ENCODE data around the gene THSD7A.

Gene THSD7A

DNA sequence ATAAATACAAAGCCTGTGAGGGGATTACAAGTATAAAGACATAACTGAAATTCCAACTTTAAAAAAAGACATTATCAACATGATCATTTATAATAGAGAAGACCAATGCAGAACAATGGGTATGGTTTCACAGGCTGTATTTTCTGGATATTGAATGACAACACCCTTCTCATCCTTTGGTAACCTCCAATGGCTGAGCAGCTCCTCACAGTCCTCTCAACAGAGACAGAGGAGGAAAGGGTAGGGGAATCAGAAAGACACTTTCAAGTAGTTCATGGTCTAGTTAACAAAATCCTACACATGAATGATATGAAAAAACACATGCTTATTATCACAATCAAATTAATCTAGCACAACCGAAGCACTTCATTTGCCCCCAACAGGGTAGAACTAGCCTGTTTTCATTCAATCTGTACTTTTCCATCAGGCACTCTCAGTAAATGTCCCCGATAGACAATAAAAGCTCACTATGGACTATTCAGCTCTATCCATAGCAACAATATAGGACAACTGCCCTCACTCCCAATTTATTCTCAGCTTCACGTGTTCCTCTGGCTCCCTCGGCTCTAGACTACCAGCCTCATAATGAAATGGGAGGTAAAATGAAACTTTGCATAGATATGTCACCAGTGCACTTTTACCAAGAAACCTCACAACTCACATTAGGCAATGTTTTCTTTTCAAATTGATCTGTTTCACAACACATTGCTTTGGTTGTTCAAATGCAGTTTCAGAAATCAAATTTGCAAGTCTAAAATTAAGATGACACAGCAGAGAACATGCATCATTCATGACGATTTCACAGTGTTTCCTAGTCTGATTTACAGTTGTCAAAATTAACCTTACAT is 211.4 kb downstream of the THSD7A start:
- no peak for DNase-seq (ENCODE audit: low read depth)
- TF ChIP-seq, protein P1, sequence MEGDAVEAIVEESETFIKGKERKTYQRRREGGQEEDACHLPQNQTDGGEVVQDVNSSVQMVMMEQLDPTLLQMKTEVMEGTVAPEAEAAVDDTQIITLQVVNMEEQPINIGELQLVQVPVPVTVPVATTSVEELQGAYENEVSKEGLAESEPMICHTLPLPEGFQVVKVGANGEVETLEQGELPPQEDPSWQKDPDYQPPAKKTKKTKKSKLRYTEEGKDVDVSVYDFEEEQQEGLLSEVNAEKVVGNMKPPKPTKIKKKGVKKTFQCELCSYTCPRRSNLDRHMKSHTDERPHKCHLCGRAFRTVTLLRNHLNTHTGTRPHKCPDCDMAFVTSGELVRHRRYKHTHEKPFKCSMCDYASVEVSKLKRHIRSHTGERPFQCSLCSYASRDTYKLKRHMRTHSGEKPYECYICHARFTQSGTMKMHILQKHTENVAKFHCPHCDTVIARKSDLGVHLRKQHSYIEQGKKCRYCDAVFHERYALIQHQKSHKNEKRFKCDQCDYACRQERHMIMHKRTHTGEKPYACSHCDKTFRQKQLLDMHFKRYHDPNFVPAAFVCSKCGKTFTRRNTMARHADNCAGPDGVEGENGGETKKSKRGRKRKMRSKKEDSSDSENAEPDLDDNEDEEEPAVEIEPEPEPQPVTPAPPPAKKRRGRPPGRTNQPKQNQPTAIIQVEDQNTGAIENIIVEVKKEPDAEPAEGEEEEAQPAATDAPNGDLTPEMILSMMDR (IDR thresholded peaks at IDR 0.05; ENCODE audit: insufficient read depth, low read depth, low read length, missing control alignments): no peak
- no peak overlapping the region for H3K4me3 ChIP-seq (ENCODE audit: low read depth, low read length)

DNA sequence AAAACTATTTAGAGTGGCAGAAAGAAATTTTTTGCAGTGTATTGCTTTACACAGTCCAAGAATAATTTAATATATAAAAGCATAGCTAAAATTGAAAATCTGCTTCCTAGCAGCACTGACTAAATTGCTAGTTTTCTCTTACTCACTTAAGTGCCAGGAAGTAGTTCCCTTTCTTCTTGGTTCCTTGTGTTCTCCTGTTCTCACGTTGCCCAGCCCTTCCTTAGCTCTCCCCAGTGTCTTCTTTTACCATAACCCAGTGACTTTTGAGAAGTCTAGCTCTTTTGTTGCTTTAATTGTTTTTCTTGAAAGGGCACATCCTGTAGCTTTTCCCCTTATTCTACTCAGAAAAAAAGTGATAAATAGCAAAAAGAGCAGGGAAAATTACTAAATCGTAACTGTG is 215.5 kb downstream of the THSD7A start:
- no peak for DNase-seq (ENCODE audit: low read depth)
- TF ChIP-seq, protein P1 (IDR thresholded peaks at IDR 0.05; ENCODE audit: insufficient read depth, low read depth, low read length, missing control alignments): no peak
- H3K4me3 ChIP-seq (ENCODE audit: low read depth, low read length): no peak overlapping the region

DNA sequence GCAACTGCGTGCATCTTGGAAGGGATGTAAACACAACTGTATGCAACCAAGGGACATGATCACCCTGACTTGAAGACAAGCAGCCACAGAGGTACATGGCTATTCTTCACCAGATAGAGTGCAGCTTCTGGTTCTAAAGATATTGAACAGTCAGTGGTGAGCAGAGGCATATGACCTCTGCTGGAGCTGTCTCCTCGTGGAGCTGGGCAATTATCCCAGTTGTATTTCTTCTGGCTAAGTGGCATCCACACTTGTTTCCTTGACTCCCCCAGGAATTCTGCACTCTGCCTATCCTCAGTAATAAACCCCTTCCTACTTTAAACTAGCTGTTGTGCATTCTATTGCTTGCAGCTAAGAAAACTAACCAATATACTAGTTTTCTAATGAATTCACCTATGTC is 216.8 kb downstream of the THSD7A start:
- no peak overlapping the region for H3K4me3 ChIP-seq (ENCODE audit: low read depth, low read length)
- DNase-seq (ENCODE audit: low read depth): no peak
- TF ChIP-seq, protein P1 (IDR thresholded peaks at IDR 0.05; ENCODE audit: insufficient read depth, low read depth, low read length, missing control alignments): no peak

DNA sequence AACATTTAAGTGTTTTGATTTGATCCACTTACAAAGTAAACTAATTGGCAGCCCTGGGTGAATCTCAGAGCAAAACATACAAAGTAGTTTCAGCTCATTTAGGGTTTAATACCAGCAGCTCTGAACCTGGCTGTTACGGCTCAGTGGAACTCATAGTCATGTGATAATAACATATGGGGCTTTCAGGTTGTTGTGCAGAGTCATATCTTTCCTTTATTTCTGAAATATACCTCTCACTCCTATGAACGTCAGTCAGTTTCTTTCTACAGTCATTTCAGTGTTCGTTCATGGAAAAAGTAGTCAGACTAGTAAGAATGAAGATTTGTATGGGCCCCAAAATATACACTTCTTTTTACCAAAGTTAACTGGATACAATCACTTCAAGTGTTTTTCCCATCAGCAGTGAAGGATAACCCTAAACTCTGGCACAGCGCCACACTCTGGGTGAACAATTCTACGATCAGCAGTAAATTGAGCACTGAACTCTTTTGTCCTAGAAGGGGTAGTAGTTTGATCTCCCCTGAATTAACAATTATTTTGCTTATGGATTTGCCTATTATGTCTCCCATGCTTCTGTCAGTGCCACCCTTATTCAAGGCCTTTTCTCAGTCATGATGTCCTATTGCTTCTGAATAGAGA is 218.6 kb downstream of the THSD7A start:
- H3K4me3 ChIP-seq (ENCODE audit: low read depth, low read length): no peak overlapping the region
- TF ChIP-seq, protein P1 (IDR thresholded peaks at IDR 0.05; ENCODE audit: insufficient read depth, low read depth, low read length, missing control alignments): no peak
- DNase-seq (ENCODE audit: low read depth): peak; percentile 77

DNA sequence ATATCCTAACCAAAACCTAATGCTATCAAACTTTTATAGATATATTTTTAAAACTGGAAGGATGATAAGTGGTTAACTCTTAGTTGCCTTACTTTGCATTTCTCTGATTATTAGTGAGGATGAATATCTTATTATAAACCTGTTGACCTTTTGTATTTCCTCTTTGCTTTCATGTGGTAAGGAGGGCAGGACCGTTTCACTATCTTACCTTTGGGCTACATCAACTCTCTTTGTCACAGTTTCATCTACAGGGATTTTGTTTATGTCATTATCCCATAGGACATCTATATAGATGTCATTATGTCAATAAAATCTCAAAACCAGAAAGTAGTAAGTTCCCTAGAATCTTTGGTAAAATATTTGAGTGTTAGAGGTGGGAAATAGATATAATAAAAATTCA is 219.3 kb downstream of the THSD7A start:
- H3K4me3 ChIP-seq (ENCODE audit: low read depth, low read length): no peak overlapping the region
- peak; percentile 37 for DNase-seq (ENCODE audit: low read depth)
- TF ChIP-seq, protein P1 (IDR thresholded peaks at IDR 0.05; ENCODE audit: insufficient read depth, low read depth, low read length, missing control alignments): no peak

DNA sequence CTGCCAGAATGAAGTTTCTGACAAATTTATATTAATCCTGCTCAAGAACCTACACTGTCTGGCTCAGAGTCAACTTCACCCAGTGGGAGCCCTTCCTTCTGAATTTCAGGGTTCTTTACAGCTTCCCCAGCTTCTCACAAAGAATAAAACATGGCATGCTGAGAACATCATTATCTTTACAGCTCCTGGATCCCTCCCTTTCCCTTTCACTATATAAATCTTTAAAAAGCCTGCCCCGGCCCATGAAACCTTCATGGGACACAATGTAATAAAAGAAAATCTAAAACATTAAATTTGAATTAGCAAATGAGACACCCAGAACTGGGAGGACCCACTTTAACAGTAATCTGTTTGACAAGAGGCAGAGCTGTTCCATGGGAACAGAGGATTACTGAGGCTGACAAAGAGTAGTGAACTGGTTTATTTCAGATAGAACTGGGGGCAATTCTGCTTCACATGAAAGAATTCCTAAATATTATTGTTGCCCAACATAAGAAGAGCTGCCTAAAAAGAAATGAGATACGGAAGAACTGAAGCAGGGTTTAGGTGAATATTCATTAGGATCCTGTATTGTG is 222.8 kb downstream of the THSD7A start:
- DNase-seq (ENCODE audit: low read depth): no peak
- TF ChIP-seq, protein P1 (IDR thresholded peaks at IDR 0.05; ENCODE audit: insufficient read depth, low read depth, low read length, missing control alignments): no peak

More for the DNA sequence above, 222.8 kb downstream of the THSD7A start:
- H3K4me3 ChIP-seq (ENCODE audit: low read depth, low read length): no peak overlapping the region

Data from GM12865 (cell line).